ENCODE data around the gene PLEKHA4. TPM values are rescaled to one million over a fixed set of nuclear protein-coding genes. Genes with fewer than 3 reads are reported as not detected.

PLEKHA4 gene
- total and polyA plus RNA-seq, 2 of the 13 experiments (the other 11 are each of a cell fraction or from before 2014, with no cell fraction given) = 4.8 to 6.0 TPM

DNA sequence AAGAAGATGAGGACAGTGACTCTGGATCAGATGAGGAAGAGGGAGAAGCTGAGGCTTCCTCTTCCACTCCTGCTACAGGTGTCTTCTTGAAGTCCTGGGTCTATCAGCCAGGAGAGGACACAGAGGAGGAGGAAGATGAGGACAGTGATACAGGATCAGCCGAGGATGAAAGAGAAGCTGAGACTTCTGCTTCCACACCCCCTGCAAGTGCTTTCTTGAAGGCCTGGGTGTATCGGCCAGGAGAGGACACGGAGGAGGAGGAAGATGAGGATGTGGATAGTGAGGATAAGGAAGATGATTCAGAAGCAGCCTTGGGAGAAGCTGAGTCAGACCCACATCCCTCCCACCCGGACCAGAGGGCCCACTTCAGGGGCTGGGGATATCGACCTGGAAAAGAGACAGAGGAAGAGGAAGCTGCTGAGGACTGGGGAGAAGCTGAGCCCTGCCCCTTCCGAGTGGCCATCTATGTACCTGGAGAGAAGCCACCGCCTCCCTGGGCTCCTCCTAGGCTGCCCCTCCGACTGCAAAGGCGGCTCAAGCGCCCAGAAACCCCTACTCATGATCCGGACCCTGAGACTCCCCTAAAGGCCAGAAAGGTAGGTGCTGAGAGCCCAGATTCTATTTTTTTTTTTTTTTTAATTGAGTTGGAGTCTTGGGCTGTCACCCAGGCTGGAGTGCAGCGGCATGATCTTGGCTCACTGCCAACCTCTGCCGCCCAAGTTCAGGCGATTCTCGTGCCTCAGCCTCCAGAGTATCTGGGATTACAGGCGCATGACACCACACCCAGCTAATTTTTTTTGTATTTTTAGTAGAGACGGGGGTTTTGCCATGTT, 6.1 kb upstream of the PLEKHA4 start (continued):
- TF ChIP-seq, protein P1, sequence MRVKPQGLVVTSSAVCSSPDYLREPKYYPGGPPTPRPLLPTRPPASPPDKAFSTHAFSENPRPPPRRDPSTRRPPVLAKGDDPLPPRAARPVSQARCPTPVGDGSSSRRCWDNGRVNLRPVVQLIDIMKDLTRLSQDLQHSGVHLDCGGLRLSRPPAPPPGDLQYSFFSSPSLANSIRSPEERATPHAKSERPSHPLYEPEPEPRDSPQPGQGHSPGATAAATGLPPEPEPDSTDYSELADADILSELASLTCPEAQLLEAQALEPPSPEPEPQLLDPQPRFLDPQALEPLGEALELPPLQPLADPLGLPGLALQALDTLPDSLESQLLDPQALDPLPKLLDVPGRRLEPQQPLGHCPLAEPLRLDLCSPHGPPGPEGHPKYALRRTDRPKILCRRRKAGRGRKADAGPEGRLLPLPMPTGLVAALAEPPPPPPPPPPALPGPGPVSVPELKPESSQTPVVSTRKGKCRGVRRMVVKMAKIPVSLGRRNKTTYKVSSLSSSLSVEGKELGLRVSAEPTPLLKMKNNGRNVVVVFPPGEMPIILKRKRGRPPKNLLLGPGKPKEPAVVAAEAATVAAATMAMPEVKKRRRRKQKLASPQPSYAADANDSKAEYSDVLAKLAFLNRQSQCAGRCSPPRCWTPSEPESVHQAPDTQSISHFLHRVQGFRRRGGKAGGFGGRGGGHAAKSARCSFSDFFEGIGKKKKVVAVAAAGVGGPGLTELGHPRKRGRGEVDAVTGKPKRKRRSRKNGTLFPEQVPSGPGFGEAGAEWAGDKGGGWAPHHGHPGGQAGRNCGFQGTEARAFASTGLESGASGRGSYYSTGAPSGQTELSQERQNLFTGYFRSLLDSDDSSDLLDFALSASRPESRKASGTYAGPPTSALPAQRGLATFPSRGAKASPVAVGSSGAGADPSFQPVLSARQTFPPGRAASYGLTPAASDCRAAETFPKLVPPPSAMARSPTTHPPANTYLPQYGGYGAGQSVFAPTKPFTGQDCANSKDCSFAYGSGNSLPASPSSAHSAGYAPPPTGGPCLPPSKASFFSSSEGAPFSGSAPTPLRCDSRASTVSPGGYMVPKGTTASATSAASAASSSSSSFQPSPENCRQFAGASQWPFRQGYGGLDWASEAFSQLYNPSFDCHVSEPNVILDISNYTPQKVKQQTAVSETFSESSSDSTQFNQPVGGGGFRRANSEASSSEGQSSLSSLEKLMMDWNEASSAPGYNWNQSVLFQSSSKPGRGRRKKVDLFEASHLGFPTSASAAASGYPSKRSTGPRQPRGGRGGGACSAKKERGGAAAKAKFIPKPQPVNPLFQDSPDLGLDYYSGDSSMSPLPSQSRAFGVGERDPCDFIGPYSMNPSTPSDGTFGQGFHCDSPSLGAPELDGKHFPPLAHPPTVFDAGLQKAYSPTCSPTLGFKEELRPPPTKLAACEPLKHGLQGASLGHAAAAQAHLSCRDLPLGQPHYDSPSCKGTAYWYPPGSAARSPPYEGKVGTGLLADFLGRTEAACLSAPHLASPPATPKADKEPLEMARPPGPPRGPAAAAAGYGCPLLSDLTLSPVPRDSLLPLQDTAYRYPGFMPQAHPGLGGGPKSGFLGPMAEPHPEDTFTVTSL (CRISPR knock-in tag; IDR thresholded peaks at IDR 0.05; ENCODE audit: borderline replicate concordance) = no peak
- TF ChIP-seq ZSCAN5A (CRISPR knock-in tag; IDR thresholded peaks at IDR 0.05; ENCODE audit: borderline replicate concordance) (no peak), ZNF549 (CRISPR knock-in tag; IDR thresholded peaks at IDR 0.05) (no peak), KLF15 (CRISPR knock-in tag; IDR thresholded peaks at IDR 0.05; ENCODE audit: borderline replicate concordance) (no peak), KLF12 (CRISPR knock-in tag; IDR thresholded peaks at IDR 0.05; ENCODE audit: borderline replicate concordance) (no peak), LCORL (IDR thresholded peaks at IDR 0.05) (peak; percentile 68), LCORL (CRISPR knock-in tag; IDR thresholded peaks at IDR 0.05) (no peak), EEA1 (CRISPR knock-in tag; IDR thresholded peaks at IDR 0.05; ENCODE audit: borderline replicate concordance) (no peak)
